HG02870 (cell line): ENCODE results near the gene EIF2D.
"Not testable (repeated sequence)": the region's sequence is repeated elsewhere in the genome, so short reads cannot be mapped to it uniquely, and the experiment has no call there.

Source experiments
- ATAC-seq: cut with Tn5 transposase; IDR thresholded peaks from one replicate; pipeline ENCODE4 v1.9.1; 2021; ENCODE audit warnings: mild to moderate bottlenecking, moderate library complexity; ENCODE audit not compliant: unreplicated experiment

EIF2D gene

DNA sequence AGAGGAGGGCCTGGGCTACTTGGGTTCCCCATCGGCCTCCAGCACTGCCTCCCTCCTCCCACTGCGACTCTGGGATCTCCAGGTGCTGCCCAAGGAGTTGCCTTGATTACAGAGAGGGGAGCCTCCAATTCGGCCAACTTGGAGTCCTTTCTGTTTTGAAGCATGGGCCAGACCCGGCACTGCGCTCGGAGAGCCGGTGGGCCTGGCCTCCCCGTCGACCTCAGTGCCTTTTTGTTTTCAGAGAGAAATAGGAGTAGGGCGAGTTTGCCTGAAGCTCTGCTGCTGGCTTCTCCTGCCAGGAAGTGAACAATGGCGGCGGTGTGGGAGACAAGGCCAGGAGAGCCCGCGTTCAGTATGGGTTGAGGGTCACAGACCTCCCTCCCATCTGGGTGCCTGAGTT lies 24.4 kb downstream of the EIF2D start:
- no peak for ATAC-seq

DNA sequence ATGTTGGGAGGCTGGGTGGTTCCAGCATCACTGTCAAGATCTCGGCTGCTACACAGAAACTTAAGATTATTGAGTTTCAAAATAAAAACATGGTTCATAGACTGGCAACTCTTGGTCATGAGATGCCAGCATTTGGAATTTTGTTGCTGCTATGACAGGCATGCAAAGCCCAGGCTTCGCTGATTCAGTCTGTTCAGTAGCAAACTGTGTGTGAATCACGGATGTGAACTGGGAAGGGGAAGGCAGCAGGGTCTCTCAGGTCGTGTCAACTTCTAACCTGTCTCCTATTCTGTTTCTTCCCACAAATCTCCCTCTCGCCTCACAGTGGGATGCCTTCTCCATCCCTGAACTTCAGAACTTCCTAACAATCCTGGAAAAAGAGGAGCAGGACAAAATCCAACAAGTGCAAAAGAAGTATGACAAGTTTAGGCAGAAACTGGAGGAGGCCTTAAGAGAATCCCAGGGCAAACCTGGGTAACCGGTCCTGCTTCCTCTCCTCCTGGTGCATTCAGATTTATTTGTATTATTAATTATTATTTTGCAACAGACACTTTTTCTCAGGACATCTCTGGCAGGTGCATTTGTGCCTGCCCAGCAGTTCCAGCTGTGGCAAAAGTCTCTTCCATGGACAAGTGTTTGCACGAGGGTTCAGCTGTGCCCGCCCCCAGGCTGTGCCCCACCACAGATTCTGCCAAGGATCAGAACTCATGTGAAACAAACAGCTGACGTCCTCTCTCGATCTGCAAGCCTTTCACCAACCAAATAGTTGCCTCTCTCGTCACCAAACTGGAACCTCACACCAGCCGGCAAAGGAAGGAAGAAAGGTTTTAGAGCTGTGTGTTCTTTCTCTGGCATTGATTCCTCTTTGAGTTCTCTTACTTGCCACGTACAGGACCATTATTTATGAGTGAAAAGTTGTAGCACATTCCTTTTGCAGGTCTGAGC lies 25.5 kb downstream of the EIF2D start:
- no peak for ATAC-seq

DNA sequence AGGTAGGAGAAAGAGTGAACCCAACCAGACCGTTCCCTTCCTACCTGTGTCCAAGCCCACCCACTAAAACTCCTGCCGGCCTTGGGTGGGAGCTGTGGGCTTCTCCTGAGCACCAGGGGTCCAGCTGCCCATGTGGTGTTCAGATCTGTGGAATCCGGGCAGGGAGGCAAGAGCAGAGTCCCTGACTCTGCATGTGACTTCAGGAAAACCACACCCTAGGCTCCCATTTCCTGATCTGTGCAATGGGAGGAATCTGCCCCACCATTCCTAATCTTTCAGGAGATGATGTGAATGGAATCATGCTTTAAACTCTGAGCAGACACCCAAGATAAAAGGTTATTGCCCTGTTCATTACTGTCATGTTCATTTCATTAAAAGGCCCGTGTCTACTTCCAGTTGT lies 27.6 kb downstream of the EIF2D start:
- ATAC-seq: no peak

DNA sequence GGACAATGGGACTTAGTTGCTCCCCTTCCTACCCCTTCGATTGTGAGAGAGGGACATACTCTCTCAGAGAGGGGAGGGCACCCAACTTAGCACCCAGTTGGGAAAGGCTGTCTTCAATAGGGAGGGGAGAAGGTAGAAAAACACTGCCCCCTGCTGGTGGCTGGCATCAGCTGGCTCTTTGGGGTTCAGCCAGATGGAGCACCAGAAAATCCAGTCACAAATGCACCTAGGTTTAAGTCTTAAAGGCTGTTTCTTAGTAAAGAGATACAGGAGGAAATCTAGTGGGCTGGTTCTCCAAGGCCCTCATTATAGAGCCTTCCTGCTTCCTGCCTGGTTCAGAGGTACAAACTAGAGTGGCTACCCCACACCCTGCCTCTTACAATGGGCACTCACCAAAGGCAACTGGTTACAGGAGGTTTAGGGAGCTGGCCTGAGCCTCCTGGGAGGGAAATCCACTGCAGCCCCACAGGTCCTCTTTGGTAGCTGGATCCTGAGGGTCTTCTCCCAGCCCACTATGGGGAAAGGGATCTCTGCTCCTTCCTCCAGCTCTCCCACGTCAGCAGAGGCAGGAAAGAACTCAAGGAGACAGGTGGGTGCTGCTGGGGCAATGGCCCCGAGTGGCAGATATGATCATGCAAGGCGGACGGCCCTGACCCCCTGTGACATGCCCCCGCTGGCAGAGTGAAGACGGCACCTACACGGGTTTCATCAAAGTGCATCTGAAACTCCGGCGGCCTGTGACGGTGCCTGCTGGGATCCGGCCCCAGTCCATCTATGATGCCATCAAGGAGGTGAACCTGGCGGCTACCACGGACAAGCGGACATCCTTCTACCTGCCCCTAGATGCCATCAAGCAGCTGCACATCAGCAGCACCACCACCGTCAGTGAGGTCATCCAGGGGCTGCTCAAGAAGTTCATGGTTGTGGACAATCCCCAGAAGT lies 28.3 kb downstream of the EIF2D start:
- ATAC-seq: no peak

DNA sequence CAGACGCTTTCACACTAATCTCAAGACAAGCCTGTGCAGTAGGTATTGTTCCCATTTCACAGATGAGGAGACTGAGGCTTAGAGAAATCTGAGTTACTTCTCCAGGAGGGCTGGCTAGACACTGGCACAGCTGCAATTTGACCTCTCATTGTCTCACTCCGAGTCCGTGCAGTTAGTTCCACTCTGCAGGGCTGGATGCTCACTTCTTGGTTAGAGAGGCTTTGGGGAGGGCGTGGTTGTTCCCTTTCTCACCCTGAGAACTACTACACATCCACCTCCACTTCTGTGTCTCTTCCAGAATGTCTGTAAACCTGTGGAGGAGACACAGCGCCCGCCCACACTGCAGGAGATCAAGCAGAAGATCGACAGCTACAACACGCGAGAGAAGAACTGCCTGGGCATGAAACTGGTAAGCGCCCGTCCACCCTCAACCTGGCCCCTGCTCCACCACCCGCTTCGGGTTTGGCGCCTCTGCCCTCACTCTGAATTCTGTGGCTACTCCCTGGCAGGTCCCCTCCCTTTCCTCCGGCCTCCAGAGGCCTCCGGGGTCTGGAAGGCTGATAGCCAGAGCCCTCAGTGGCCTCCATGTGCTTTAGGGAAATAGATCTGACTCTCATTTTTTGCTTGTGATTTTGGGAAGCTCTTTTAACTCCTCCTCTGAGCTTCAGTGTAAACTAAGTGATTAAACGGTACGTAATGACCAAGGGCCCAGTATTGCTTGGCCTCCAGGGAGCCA lies 29.1 kb downstream of the EIF2D start:
- no peak for ATAC-seq

DNA sequence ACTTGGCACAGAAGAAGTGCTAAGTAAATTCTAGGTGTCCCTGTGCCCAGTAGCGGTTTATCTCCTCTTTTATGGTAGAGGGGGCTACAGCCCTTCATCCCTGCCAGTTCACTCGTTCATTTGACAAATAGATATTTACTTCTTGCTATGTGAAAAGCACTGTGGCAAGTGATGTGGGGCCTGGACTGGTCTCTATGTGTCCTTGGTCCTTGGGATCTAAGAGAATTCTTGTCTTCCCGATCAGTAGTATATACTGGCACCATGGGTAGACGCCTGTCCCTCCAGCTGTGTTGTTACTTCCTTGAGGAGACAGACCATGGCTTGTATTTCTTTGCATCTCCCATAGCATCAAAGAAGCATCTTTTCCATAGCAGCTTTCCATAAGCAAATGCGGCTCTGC lies 29.7 kb downstream of the EIF2D start:
- no peak for ATAC-seq

DNA sequence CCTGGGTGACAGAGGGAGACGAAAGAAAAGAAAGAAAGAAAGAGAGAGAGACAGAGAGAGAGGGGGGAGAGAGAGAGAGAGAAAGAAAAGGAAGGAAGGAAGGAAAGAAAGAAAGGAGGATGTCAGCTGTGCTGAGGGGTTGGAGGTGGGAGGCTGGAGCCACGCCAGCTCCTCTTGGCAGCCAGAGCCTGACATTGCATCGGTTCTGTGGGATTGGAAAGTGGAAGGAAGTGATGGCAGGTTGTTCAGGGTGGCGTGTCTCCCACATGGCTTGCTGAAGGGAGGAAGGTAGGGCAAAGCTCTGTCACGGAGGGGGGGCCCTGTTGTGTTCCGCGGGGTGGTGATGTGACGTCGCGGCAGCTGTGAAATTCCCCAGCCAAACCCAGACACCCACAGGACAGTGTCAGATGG lies 30.7 kb downstream of the EIF2D start:
- no peak for ATAC-seq

DNA sequence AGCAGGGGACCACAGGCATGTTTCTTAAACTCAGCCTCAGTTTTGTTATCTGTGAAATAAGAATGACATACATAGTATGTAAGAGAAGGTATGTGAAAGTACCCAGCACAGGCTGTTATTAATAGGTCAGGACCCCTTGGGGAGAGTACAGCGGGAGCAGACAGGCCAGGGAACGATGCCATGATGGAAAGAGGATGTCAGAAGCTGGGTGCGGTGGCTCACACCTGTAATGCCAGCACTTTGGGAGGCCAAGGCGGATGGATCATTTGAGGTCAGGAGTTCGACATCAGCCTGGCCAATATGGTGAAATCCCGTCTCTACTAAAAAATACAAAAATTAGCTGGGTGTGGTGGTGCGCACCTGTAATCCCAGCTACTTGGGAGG lies 31.2 kb downstream of the EIF2D start:
- not testable (repeated sequence) for ATAC-seq

DNA sequence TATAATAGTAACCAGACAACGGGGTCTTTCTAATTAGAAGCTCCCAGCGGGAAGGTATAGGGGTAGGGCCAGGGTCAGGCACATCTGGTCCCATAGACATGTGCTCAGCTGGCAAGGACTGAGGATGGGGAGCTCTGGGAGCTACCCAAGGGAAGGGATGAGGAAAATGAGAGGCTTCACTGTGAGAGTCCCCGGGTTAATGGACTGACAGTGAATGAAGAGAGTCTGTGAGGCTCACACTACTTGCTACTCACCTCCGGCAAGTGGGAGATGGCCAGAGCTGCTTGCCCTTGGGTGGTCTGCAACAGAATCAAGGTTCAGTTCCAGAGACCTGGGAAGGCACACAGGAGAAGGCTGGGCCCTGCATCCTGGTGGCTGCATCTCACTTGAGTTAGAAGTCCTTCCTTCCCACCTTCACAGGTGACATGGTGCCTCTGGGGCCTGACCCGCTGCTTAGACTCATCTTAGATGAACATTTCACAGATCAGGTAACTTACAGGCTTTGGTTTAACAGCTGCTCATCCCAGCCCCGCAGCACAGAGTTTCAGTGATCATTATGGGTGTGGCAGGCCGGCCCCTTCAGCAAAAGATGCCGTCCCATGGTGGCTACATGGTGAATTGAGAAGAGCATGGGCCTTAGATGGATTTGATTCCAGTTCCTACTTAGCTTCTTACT lies 31.7 kb downstream of the EIF2D start:
- no peak for ATAC-seq

DNA sequence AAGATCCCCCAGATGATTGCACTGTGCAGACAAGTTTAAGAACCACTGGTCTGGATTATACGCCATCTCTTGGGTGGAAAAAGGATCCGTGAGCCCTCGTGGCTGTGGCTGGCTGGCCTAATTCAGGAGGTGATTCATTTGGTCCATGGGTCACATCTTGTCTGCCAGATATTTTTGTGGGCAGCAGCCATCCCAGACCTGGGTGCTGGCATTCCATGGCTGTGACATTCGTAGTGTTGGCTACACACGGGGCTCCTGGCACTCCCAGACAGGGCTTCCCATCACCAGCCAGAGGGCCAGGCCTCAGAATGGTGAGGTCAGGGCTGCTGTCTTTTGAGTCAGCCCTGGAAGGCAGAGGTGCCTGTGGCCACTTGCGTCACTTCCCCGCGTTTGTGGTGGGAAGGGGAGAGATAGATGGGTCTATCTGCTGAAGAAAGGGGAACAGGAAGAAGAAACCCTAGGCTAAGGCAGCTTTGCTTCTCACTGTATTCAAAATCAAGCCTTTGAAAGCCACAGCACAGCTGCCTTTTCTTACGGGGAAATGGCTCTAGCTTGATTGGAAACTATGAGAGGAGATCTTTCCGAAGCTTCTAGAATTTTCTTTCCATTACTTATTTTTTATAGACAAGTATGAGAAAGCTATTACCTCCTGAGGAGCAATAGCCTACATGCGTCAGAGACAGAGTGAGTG lies 32.4 kb downstream of the EIF2D start:
- ATAC-seq: peak; percentile 72

DNA sequence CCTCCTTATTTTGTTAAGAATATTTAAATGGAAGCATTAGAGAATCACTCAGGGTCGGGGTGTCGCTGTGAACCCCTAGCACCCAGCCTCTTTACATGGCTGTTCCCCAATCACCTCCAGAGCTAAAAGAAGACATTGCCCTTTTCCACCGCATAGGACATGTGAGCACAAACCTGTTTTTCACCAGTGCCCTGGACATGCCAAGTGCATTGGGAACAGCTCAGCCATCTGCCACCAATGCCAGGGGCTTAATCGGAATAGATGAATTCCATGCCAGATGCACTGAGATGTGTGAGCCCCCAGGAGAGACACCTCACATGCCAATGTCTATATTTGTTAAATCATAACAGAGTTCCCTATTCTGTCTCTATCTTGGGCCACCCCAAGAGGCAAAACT lies 33.3 kb downstream of the EIF2D start:
- ATAC-seq: no peak

DNA sequence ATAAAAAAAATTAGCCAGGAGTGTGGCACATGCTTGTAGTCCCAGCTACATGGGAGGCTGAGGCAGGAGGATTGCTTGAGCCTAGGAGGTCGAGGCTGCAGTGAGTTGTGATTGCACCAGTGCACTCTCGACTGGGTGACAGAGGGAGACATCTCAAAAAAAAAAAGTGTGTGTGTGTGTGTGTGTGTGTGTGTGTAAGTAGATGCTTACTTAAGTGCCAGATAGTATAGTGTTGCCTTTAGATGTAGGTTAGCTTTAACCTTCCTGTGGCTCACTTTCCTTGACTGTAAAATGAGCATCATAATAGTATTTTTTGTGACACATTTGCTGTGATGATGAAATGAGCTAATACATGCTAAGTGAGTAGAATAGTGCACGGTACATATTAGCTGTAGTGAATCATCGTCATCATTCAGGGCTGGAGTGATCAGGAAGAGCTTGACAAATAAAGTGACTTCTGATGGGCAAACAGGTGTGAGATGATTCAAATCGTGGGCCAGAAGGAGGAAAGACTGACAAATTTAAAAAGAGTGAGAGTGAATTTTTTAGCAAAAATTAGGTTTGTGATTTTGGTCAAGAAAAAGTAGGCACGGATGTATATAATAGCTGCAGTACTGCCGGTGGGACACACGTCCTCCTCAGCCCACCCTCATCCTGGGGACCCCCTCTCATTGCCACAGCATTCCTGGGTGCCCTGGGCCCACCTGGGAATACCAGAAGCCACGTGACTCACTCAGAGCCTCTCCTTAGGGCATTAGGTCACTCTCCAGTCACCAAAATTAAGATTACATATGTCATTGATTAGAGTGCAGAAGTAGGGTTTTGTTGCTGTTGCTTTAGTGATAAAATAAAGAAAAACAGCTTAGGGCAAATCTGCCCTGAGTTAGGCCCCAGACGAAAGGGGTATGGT lies 33.9 kb downstream of the EIF2D start:
- ATAC-seq: no peak

DNA sequence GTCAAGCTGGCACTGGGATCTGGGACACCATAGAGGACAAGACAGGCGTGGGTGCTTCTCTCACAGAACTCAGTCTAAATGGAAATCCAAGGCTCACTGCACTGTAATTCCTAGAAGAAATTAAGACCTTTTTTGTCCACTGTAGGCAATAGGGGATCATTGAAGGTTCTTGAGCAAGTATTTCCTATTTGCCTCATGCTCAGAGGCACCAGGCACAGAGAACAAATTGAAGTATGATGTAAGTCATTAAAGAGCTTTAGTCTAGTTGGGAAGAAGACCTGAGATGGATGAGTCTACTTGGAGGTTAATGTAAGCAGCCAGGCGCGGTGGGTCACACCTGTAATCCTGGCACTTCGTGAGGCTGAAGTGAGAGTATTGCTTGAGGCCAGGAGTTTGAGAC lies 34.6 kb downstream of the EIF2D start:
- ATAC-seq: no peak

DNA sequence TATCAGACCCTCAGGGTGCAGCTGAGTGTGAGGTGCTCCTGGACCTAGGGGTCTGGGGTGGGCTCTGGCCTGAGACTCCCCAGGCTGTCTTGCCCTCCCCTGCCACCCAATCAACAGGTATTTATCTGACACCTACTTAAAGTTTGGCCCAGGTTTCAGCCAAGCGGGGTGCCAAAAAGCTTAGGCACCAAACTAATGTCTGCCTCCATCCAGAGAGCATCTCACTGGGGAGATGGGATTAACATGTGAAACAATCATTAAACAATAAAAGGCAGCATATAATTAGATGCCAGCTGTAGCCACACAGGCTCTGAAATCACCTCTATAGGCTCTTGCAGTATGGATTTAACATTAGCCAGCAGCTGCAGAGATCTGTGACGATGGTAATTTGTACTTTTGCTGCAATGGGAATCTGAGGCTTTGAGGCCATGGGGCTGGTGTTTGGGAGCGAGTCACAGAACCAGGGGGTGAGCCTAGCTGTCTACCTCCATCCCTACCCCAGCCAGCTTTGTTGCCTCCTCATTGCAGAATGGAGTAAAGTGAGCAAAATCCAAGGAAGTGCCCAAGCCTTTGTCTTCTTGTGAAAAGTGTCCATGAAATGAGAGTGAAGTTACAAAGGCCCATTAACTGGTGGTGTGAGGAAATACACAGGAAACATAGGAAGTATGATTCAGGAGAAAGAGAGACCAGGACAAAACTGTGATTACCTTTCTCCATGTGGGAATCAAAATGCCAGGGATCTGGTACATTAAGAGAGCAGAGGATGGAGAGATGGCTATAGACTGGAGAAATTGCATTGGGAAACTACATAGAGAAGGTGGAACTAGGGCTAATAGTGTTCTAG lies 36.1 kb downstream of the EIF2D start:
- ATAC-seq: no peak

DNA sequence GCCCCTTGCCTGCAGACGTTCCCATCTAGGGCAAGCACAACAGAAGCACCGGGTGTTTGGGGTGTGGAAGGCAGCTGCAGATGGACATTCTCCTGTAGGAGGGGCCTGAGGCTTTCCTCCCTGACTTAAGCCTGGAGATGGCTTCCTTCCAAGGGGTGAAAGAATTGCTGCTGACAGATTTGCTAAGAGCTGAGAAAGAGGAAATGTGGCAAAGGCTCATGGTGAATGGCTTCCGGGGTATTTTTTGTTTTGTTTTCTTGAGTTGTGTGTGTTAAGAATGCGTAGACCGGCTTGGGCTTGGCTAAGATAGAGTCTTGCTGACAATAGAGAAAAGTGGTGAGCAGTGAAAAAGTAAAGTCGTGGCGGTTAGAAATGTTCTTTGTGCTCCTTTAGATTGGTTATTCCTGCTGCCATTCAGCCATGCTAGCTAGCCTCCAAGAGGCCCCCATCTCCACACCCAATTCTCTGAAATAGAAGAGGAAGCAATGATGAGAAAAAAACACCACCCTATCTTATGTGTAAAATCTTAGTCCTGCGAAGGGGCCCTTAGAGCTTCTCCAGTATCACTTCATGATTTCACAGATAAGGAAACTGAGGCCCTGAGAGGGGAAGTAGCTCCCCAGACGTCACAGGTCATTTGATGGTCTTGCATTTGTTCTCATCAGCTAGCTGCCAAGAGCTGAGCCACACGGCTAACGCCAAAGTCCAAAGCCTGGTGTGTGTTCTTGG lies 36.9 kb downstream of the EIF2D start:
- no peak for ATAC-seq

DNA sequence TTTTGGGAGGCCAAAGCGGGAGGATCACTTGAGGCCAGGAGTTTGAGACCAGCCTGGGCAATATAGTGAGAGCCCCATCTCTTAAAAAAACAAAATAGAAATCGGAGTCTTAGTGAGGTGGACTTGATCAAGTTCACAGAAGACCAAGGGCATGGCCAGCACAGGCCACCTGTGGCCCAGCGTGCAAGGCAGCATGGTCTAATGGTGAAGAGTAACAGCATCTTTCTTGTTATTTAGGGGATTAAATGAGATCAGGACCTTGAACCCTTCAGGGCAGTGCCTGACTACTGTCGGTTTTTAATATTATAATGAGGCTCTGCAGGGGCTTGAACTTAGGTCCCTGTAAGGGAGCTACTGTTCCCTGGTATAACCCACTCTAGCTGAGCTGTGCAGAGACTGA lies 38.5 kb downstream of the EIF2D start:
- no peak for ATAC-seq

DNA sequence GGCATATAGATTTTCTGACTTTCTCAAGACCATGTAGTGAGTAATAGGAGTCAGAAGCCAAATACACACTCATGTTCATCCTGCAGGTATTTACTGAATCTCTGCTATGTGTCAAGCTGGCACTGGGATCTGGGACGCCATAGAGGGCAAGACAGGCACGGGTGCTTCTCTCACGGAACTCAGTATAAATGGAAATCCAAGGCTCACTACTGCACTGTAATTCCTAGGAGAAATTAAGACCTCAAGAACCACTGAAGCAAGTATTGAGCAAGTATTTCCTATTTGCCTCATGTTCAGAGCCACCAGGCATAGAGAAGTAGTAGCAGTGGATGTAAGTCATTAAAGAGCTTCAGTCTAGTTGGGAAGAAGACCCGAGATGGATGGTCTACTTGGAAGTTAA lies 38.9 kb downstream of the EIF2D start:
- no peak for ATAC-seq
